Measurements from ENCODE around the gene HDDC2. TPM values are rescaled to one million over a fixed set of nuclear protein-coding genes. Genes with fewer than 3 reads are reported as not detected.

The HDDC2 gene
- total and polyA plus RNA-seq, 9 of the 15 experiments (the other 6 are each of a cell fraction or from before 2014, with no cell fraction given), result 194 to 632 (median 294) TPM

DNA sequence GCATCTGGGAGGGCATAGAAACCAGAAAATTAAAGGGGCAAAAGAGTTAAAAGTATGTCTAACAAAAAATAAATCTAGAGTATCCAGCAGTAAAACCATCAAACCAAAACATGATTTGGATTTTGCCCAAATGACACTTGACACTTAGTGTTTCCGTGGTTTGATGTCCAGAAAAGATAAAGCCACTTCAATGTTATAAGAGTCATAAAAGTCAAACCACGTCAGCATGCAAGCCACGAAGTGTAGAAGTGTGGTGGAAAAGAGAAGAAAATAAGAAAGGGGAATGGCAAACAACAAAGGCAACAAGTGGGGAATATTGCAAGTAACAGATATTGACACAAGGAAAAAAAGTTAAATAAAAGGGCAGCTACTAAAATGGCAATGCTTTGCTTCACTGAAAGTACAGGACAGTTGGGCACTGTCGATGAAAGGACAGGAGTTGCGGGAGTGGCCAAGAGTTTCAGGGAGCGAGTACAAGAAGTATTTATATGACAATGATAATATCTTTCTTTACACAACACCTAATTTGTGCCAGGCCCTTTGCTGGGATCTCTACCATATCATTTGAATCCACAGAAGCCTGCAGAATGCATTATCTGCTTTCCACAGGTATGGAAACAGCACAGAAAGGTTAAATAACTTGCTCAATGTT, 6.3 kb upstream of the HDDC2 start (continued):
- no peak for TF ChIP-seq KLF6 (CRISPR knock-in tag; IDR thresholded peaks at IDR 0.05; ENCODE audit: borderline replicate concordance)
- TF ChIP-seq HMG20A (CRISPR knock-in tag; conservative IDR thresholded peaks at IDR 0.05), result no peak
- no peak for TF ChIP-seq ZNF695 (CRISPR knock-in tag; IDR thresholded peaks at IDR 0.05)
- TF ChIP-seq CBX5 (IDR thresholded peaks at IDR 0.05; ENCODE audit: borderline replicate concordance, low read depth), result no peak
- TF ChIP-seq SP1 (CRISPR knock-in tag; IDR thresholded peaks at IDR 0.05), result peak; percentile 4; the same call in 1 of the 2 replicates
- TF ChIP-seq, protein P1, sequence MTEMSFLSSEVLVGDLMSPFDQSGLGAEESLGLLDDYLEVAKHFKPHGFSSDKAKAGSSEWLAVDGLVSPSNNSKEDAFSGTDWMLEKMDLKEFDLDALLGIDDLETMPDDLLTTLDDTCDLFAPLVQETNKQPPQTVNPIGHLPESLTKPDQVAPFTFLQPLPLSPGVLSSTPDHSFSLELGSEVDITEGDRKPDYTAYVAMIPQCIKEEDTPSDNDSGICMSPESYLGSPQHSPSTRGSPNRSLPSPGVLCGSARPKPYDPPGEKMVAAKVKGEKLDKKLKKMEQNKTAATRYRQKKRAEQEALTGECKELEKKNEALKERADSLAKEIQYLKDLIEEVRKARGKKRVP (CRISPR knock-in tag; IDR thresholded peaks at IDR 0.05), result no peak
- no peak for TF ChIP-seq SMAD4 (CRISPR knock-in tag; conservative IDR thresholded peaks at IDR 0.05)
- no peak for TF ChIP-seq GATAD2A (IDR thresholded peaks at IDR 0.05)
- TF ChIP-seq NR4A1 (CRISPR knock-in tag; IDR thresholded peaks at IDR 0.05), result no peak
- TF ChIP-seq NR4A1 (tag; IDR thresholded peaks at IDR 0.05), result 0 out of 2 replicates have a peak, but pooled peaks have one; percentile 10
- no peak for TF ChIP-seq PTBP1 (IDR thresholded peaks at IDR 0.05; ENCODE audit: low read depth, low read length)
- TF ChIP-seq, protein P2, sequence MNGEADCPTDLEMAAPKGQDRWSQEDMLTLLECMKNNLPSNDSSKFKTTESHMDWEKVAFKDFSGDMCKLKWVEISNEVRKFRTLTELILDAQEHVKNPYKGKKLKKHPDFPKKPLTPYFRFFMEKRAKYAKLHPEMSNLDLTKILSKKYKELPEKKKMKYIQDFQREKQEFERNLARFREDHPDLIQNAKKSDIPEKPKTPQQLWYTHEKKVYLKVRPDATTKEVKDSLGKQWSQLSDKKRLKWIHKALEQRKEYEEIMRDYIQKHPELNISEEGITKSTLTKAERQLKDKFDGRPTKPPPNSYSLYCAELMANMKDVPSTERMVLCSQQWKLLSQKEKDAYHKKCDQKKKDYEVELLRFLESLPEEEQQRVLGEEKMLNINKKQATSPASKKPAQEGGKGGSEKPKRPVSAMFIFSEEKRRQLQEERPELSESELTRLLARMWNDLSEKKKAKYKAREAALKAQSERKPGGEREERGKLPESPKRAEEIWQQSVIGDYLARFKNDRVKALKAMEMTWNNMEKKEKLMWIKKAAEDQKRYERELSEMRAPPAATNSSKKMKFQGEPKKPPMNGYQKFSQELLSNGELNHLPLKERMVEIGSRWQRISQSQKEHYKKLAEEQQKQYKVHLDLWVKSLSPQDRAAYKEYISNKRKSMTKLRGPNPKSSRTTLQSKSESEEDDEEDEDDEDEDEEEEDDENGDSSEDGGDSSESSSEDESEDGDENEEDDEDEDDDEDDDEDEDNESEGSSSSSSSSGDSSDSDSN (IDR thresholded peaks at IDR 0.05; ENCODE audit: borderline replicate concordance in 1 of 2, low read depth in 2 of 2, low read length in 2 of 2), result no peak
- no peak for TF ChIP-seq TRIM28 (IDR thresholded peaks at IDR 0.05)
- TF ChIP-seq SAFB (IDR thresholded peaks at IDR 0.05; ENCODE audit: borderline replicate concordance, low read depth, low read length), result no peak
- TF ChIP-seq, protein P3, sequence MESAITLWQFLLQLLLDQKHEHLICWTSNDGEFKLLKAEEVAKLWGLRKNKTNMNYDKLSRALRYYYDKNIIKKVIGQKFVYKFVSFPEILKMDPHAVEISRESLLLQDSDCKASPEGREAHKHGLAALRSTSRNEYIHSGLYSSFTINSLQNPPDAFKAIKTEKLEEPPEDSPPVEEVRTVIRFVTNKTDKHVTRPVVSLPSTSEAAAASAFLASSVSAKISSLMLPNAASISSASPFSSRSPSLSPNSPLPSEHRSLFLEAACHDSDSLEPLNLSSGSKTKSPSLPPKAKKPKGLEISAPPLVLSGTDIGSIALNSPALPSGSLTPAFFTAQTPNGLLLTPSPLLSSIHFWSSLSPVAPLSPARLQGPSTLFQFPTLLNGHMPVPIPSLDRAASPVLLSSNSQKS (CRISPR knock-in tag; IDR thresholded peaks at IDR 0.05), result no peak
- TF ChIP-seq, protein P4, sequence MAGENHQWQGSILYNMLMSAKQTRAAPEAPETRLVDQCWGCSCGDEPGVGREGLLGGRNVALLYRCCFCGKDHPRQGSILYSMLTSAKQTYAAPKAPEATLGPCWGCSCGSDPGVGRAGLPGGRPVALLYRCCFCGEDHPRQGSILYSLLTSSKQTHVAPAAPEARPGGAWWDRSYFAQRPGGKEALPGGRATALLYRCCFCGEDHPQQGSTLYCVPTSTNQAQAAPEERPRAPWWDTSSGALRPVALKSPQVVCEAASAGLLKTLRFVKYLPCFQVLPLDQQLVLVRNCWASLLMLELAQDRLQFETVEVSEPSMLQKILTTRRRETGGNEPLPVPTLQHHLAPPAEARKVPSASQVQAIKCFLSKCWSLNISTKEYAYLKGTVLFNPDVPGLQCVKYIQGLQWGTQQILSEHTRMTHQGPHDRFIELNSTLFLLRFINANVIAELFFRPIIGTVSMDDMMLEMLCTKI (IDR thresholded peaks at IDR 0.05; ENCODE audit: partially characterized antibody), result no peak
- 0 out of 2 replicates have a peak, but pooled peaks have one; percentile 3 for TF ChIP-seq TAL1 (IDR thresholded peaks at IDR 0.05)
- TF ChIP-seq ZNF212 (CRISPR knock-in tag; IDR thresholded peaks at IDR 0.05), result no peak
- TF ChIP-seq, protein P5, sequence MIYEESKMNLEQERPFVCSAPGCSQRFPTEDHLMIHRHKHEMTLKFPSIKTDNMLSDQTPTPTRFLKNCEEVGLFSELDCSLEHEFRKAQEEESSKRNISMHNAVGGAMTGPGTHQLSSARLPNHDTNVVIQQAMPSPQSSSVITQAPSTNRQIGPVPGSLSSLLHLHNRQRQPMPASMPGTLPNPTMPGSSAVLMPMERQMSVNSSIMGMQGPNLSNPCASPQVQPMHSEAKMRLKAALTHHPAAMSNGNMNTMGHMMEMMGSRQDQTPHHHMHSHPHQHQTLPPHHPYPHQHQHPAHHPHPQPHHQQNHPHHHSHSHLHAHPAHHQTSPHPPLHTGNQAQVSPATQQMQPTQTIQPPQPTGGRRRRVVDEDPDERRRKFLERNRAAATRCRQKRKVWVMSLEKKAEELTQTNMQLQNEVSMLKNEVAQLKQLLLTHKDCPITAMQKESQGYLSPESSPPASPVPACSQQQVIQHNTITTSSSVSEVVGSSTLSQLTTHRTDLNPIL (CRISPR knock-in tag; IDR thresholded peaks at IDR 0.05), result no peak
- TF ChIP-seq GABPB2 (CRISPR knock-in tag; conservative IDR thresholded peaks at IDR 0.05), result no peak
- 0 out of 2 replicates have a peak, but pooled peaks have one; percentile 13 for TF ChIP-seq EP300 (IDR thresholded peaks at IDR 0.05; ENCODE audit: low read length)
- TF ChIP-seq SMARCA4 (IDR thresholded peaks at IDR 0.05), result no peak; the same call in 1 of the 2 replicates
- no peak for TF ChIP-seq HDAC8 (tag; IDR thresholded peaks at IDR 0.05)
- TF ChIP-seq FOXJ3 (CRISPR knock-in tag; IDR thresholded peaks at IDR 0.05), result no peak
